H7 (cell line): ENCODE data around the gene TEX48. TPM values are rescaled to one million over a fixed set of nuclear protein-coding genes. Genes with fewer than 3 reads are reported as not detected.

Experiments used
- DNase-seq: peaks from one replicate; pipeline ENCODE4 v3.0.0; 2012
- H3K27me3 ChIP-seq: 2 replicates; pipeline ENCODE4 v1.6.0; 2011; ENCODE audit warnings: mild to moderate bottlenecking, low read length; ENCODE audit not compliant: control insufficient read depth, insufficient read depth
- H3K36me3 ChIP-seq: replicated peaks from 2 replicates; pipeline ENCODE4 v1.5.1; 2011; ENCODE audit warnings: low read length; ENCODE audit not compliant: control insufficient read depth, insufficient read depth
- H3K4me3 ChIP-seq: 2 replicates; pipeline ENCODE4 v1.5.1; 2011; ENCODE audit warnings: low read depth, mild to moderate bottlenecking, control low read depth, low read length, moderate library complexity; ENCODE audit not compliant: insufficient read depth
- total RNA-seq: library from RNA; depleted of rRNA; stranded (reverse); fragments of >200 nt; shearing (Covaris generic); gene quantifications from 2 replicates; pipeline ENCODE4 v1.2.3, GENCODE V29; 2014; rRNA removed

The TEX48 gene
- total RNA-seq = not detected in 2 replicates

GRCh38 chr9:114681594-114682332 lies at the start of gene TEX48:
TSS of gene TEX48 (minus strand) at chr9:114682192. CDS start at chr9:114671723, 10,469 bp downstream.
- no peak within 1 kb of the TSS for H3K4me3 ChIP-seq
- H3K36me3 ChIP-seq = no peaks in the 10 kb centered on the region
- peak; percentile 73 for DNase-seq
- no peaks in the 10 kb centered on the region for H3K27me3 ChIP-seq

- Histone ChIP-seq H3K4me3 (no peak overlapping the region), H3K36me3 (no peaks in the 10 kb centered on the region), H3K27me3 (no peaks in the 10 kb centered on the region)
- DNase-seq = no peak
These were observed 49.7 kb upstream of the TEX48 start for GRCh38 chr9:114731701-114732100.

- Histone ChIP-seq H3K4me3 (no peak overlapping the region), H3K36me3 (no peaks in the 10 kb centered on the region), H3K27me3 (no peaks in the 10 kb centered on the region; the same call in 1 of the 2 replicates)
- no peak for DNase-seq
These were observed 47.7 kb upstream of the TEX48 start for GRCh38 chr9:114729706-114730105.

GRCh38 chr9:114725930-114726329 lies 43.9 kb upstream of the TEX48 start:
- Histone ChIP-seq H3K27me3 (no peaks in the 10 kb centered on the region; the same call in 1 of the 2 replicates), H3K4me3 (no peak overlapping the region), H3K36me3 (no peaks in the 10 kb centered on the region)
- DNase-seq = no peak

- DNase-seq = no peak
- no peaks in the 10 kb centered on the region; the same call in 1 of the 2 replicates for H3K27me3 ChIP-seq
- no peaks in the 10 kb centered on the region for H3K36me3 ChIP-seq
- no peak overlapping the region for H3K4me3 ChIP-seq
These were observed 42.8 kb upstream of the TEX48 start for GRCh38 chr9:114724744-114725143.

- DNase-seq = no peak
- H3K4me3 ChIP-seq = no peak overlapping the region
- no peaks in the 10 kb centered on the region; the same call in 1 of the 2 replicates for H3K27me3 ChIP-seq
- H3K36me3 ChIP-seq = no peaks in the 10 kb centered on the region
These were observed 41.9 kb upstream of the TEX48 start for GRCh38 chr9:114723931-114724330.

- Histone ChIP-seq H3K27me3 (no peaks in the 10 kb centered on the region; the same call in 1 of the 2 replicates), H3K36me3 (no peaks in the 10 kb centered on the region), H3K4me3 (no peak overlapping the region)
- DNase-seq = no peak
These were observed 41.1 kb upstream of the TEX48 start for GRCh38 chr9:114722937-114723620.

GRCh38 chr9:114722081-114722621 lies 40.2 kb upstream of the TEX48 start:
- no peak for DNase-seq
- no peak overlapping the region for H3K4me3 ChIP-seq
- H3K36me3 ChIP-seq = no peaks in the 10 kb centered on the region
- no peaks in the 10 kb centered on the region; the same call in 1 of the 2 replicates for H3K27me3 ChIP-seq

- Histone ChIP-seq H3K4me3 (no peak overlapping the region), H3K27me3 (no peaks in the 10 kb centered on the region; the same call in 1 of the 2 replicates), H3K36me3 (no peaks in the 10 kb centered on the region)
- no peak for DNase-seq
These were observed 39.6 kb upstream of the TEX48 start for GRCh38 chr9:114721491-114722079.

GRCh38 chr9:114720086-114720676 lies 38.2 kb upstream of the TEX48 start:
- Histone ChIP-seq H3K27me3 (no peaks in the 10 kb centered on the region), H3K4me3 (no peak overlapping the region), H3K36me3 (no peaks in the 10 kb centered on the region)
- no peak for DNase-seq

GRCh38 chr9:114719290-114719689 lies 37.3 kb upstream of the TEX48 start:
- no peak for DNase-seq
- H3K4me3 ChIP-seq = no peak overlapping the region
- no peaks in the 10 kb centered on the region for H3K36me3 ChIP-seq
- no peaks in the 10 kb centered on the region for H3K27me3 ChIP-seq

GRCh38 chr9:114718801-114719221 lies 36.8 kb upstream of the TEX48 start:
- no peak for DNase-seq
- Histone ChIP-seq H3K4me3 (no peak overlapping the region), H3K27me3 (no peaks in the 10 kb centered on the region), H3K36me3 (no peaks in the 10 kb centered on the region)

- no peak for DNase-seq
- Histone ChIP-seq H3K36me3 (no peaks in the 10 kb centered on the region), H3K27me3 (no peaks in the 10 kb centered on the region), H3K4me3 (no peak overlapping the region)
These were observed 36.0 kb upstream of the TEX48 start for GRCh38 chr9:114717908-114718486.

GRCh38 chr9:114709636-114710035 lies 27.6 kb upstream of the TEX48 start:
- H3K27me3 ChIP-seq = no peaks in the 10 kb centered on the region
- no peaks in the 10 kb centered on the region for H3K36me3 ChIP-seq
- no peak for DNase-seq
- no peak overlapping the region for H3K4me3 ChIP-seq
